ENCODE data around the gene SMOC1.
A peak's percentile ranks its signal among the peaks of the same experiment; 100 is the strongest.

The SMOC1 gene

DNA sequence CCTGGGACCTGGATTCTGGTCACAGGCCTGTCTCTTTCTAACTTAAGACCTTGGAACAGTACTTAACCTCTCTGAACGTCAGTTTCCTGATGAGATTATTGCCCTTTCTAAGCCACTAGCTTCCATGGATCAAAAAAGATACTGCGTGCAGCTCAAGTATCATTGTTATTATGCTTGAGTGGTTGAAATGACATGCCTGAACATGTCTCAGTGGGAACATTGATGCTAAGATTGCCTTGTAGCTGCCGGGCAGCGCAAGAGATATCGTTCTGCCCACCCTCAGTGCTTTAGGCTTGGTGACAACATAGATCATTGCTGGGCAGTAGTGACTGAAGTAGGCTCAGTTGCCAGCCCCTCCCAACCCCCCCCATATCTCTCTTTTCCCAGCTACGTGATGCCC lies 131.9 kb downstream of the SMOC1 start:
- no peak for DNase-seq (ENCODE audit: low spot score)

DNA sequence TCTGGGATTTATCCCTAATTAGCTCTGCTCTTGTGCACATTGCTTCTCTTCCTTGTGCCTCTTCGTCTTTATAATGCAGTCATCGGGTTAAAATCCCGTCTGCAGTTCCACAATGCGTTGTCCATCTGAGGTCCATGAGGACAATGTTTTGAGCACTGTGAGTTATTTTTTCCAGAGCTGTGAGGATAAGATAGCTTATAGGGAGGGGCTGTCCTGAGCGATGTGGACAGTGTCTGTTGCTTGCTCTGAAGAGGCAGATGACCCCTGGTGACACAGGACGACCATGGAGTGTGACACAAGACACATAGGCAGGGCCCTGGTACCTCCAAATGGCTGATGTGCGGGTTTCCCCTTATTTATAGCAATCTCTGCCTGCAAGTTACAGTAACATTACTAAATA lies 132.5 kb downstream of the SMOC1 start:
- DNase-seq (ENCODE audit: low spot score), result no peak

DNA sequence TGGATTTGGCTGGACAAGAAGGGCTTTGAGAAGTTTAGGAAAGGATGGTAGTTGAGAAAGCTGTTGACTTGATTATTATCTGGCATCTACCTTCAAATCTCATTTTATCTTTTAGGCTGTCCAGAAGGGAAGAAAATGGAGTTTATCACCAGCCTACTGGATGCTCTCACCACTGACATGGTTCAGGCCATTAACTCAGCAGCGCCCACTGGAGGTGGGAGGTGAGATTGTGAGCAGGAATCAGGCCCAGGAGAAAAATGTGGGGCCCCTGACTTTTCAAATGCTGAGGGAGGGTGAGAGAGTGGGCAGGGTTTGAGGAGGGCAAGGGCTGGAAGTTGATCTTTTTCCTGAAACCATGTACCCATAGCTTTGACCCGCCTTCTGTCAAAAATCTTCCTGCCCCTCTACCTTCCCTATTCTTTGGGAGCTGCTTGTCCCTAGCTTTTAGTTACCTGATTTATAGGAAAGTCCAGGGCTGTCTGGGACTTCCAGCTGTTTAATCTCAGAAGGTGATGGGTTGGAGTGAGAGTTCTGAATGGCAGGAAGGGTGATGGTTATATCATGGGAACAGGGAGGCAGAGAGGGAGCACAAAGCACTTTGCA lies 134.2 kb downstream of the SMOC1 start:
- DNase-seq (ENCODE audit: low spot score), result peak; percentile 46

DNA sequence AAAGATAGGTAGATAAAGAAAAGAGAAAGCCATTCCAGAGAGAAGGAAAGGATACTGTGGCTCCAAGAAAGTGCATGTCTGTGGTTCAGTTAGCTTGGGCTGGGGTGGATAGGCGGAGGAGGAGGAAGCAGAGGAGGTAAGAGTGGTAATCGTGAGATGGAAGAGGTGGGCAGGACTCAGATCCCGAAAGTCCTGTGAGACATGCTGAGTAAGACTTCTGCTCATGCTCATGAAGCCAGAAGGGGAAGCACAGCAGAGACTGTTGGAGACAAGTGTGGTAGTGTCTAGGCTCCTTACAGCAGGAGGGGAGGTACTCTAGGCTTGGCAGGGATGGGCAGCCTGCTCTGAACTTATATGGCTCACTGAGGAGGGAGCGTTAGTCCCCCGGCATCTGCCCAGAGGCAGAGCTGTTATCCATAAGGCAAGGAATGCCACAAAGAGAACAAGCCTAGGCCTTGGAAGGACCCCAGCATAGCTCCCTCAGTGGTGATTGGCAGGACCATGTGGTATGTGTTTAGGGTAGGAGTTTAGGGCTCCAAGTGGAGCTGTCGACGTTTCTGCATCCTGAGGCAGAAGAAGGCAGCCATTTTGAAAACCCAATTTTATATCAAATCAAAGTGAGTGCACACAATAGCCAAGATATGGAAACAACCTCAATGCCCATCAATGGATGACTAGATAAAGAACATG lies 135.3 kb downstream of the SMOC1 start:
- DNase-seq (ENCODE audit: low spot score), result no peak

DNA sequence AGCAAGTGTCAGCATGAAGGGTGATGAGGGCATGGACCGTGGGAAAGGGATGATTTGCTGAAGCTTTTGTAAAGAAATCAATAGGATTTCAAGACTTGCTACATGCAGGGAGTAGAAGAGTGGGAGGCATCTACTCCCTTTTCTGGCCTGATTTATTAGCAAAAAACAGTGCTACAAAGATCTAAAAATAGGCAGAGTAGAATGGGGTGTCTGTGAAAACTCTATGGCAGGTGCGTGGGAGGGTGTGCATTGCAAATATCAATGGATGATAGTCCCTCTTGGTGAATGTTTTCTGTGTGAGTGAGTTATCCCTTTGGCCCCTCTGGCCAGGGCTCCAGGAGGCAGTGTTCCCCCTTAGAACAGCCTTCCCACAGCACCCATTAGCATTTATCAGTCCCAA lies 139.0 kb downstream of the SMOC1 start:
- no peak for DNase-seq (ENCODE audit: low spot score)

DNA sequence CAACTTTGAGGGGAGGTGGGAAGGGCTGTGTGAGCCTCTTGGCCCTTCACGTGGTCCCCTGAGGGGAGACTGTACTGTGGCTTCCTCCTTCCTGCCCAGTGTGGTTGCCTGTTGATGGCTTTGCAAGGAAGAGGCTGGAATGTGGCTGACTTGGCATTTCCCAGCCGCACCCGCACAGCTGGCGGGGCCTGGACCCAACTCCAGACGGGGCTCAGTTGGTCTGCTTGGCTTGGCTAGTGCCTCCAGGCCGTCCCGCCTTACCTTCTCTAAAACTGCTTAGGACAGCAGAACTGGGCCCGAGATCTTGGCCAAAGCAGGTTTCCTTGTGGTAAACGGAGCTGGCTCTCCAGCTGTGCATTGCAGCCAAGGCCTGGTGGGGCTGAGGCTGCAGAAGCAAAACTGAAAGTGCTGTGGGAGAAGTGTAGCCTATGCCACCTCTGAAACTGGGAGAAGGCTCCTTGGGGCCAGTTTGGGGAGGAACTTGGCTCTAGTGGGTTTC lies 139.5 kb downstream of the SMOC1 start:
- DNase-seq (ENCODE audit: low spot score), result peak; percentile 38

DNA sequence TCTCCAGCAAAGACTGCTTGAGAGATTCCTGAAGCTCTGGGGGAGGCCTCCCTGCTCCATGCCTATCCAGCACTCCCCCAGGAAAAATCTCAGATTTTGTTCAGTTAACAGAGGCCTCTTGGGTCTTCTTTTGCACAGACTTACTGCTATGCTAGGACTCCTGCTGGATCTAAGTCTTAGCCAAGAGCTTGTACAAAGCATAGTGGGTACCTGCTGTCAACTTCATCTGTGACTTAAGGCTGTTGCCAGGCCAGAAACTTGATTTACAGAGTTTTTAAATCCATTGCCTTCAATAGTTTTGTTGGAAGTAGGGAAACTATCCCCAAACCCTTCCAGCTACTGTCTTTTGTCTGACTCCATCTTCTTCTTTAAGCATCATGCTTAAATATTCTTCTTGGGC lies 140.5 kb downstream of the SMOC1 start:
- DNase-seq (ENCODE audit: low spot score), result no peak

DNA sequence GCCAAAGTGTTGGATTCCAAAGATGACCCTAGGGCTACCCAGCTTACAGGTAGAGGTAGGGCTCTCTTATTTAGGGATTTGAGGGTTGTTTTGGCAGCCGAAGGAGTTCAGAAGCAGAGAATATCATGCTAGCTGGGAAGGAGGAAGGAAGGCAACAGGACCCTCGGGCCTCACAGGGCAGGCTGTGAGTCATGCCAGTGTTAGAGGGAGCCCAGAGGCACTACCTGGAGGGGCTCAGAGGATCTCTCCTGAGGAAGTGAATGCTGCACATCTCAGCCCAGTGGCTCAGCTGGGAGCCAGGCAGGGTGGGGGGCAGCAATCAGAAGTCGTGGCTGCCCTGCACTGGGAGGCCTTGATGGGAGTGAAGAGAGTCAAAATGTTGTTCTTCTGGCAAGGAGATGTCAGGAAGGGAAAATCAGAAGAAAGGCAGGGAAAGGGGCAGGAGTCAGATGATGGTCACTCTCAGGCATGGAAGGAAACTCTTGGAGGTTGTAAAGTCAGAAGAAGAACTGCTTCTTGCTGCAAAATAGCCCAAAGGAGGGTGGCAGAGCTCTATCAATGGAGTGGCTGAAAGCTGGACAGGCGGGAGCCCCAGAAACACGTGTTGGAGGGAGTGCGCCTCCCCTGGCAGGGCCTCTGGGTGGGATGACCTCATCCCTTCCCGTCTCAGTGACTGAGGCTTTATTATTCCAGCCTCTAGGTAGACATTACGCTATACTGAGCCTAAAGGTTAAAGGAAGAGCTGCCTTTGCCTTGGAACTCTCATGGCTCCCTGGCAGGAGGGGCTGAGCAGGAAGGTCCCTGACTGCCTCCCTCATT lies 141.3 kb downstream of the SMOC1 start:
- DNase-seq (ENCODE audit: low spot score), result peak; percentile 46

DNA sequence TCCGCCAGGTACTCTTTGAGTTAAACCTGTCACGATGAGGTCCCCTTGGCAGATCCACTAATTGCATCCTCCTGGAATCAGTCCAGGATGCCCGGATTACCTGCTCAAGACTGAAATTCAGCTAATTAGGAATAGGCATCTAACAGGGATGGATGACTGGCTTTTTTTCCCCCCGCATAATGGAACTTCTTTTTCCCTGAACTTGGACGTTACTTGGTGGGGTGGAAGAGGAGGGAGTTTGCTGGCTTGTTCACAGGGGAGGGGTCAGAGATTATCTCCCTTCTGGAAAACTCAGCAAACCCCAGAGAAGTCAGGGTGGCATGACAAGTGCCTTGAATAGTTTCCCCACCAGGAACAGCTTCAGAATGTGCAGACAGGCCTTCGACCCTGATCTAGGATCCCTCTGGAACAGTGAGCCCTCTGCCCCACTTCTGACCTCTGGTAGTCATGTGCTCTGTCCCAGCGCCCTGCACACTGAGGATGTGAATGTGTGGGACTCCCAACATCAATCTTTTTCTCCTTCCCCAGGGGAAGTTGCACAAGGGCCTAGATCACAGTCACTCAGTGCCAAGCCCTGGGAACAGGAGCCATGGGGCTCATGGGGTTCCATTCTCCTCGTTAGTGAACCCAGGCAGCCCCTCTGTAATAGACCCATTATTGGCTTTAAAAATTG lies 142.5 kb downstream of the SMOC1 start:
- DNase-seq (ENCODE audit: low spot score), result no peak

DNA sequence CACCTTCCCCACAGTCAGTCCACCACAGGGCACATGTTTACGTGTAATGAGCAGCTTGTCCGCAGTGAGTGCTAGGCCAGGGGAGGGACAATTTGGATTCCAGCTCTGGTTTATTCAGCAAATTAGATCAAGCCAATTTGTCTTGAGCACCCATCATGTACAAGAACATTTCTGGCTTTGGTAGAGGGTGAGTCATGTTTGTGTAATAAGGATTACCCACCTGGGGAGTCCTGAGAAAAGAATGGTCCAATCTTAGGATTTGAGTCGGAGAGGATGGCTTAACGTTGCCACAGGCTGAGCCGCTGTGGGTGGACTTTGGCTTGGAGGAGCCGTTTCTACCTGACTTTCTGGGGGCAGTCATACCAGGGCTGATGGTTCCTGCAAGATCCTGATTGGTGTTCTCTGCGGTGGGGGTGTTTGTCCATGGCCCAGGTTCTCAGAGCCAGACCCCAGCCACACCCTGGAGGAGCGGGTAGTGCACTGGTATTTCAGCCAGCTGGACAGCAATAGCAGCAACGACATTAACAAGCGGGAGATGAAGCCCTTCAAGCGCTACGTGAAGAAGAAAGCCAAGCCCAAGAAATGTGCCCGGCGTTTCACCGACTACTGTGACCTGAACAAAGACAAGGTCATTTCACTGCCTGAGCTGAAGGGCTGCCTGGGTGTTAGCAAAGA lies 143.7 kb downstream of the SMOC1 start:
- DNase-seq (ENCODE audit: low spot score), result no peak

DNA sequence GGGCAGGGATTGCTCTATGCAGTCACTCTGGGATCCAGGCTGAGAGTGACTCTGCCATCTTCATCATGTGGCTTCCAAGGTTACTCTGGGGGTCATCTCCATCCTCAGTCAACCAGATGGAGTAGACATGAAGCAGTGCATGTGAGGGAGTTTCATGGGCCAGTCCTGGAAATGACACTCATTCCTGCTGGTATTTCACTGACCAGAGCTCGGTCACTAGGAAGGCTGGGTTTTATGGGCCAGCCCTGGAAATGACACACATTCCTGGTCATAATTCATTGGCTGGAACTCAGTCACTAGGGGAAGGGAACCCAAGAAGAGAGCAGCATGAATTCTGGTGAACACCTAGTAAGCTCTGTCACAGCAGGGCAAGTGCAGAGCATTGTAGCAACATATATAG lies 144.7 kb downstream of the SMOC1 start:
- DNase-seq (ENCODE audit: low spot score), result no peak

DNA sequence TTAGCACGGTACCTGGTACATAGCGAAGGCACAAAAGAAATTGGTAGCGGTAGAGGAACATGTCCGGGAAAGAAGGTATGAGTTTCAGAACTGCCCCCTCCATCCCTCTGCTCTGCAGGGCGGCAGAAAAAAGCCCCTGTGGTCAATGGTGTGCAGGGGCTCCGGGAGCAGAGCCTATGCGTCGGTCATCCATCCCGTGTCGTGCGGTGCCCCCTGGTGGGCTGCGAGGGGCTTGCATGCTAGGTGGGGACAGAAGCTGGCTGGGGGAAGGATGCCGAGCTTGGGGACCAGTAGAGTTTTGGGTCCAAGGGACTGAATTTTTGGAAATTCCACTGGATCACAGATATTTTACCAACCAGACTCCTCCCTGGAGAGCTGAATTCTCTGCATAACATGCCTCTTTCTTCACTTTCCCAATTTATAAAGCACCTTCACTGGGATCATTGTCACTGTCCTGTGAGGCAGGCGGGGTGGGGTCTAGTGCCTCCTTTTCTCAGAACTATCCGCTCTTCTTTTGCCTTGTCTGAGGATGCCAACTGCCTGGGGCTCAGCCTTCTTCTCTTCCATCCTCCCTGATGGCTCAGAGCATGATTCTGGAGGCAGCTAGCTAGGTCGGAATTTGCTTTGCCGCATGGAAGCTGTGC lies 148.7 kb downstream of the SMOC1 start:
- DNase-seq (ENCODE audit: low spot score), result peak; percentile 66

DNA sequence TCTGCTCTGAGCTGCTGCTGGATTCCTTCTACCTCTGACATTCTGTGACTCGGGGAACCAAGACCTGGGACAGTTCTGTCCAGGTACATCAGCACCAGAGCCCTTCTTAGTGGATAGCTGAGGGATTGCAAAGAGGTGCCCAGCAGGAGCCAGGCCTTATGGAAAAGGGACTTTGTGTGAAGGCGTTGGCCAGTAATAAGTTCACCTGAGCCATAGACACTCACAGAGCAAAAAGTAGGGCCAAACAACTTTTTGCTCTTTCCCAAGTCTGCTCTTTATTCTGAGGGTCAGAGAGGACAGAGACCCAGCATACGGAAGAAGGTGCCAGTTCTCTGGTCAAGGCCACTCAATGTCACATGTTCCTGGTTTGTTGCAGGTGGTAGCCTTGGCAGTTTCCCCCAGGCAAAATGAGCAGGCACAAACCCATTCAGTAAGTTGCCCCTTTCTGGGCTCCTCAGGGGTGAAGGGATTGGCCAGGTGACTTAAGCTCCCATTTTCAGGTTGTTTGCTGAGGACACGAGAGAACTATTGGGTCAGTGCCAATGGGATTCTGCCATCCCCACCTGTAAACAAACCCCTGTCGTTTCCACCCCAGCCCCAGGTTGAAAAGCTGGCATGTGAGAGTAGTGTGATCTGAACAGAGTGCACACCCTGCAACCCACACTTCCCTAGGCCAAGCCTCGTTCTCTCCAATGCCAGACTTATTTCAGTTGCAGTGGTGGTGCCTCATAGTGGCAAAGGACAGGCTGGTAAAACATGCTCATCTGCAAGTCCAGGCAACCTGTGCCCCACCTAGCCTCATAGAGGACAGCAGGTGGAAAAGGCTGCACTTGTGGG lies 150.3 kb downstream of the SMOC1 start:
- no peak for DNase-seq (ENCODE audit: low spot score)

DNA sequence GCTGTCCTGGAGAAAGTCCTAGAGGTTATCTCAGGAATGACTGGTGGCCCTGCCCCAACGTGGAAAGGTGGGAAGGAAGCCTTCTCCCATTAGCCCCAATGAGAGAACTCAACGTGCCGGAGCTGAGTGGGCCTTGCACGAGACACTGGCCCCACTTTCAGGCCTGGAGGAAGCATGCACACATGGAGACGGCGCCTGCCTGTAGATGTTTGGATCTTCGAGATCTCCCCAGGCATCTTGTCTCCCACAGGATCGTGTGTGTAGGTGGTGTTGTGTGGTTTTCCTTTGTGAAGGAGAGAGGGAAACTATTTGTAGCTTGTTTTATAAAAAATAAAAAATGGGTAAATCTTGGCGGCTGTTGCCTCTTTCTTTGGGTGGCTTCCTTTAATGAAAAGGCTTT lies 152.8 kb downstream of the SMOC1 start:
- no peak for DNase-seq (ENCODE audit: low spot score)

DNA sequence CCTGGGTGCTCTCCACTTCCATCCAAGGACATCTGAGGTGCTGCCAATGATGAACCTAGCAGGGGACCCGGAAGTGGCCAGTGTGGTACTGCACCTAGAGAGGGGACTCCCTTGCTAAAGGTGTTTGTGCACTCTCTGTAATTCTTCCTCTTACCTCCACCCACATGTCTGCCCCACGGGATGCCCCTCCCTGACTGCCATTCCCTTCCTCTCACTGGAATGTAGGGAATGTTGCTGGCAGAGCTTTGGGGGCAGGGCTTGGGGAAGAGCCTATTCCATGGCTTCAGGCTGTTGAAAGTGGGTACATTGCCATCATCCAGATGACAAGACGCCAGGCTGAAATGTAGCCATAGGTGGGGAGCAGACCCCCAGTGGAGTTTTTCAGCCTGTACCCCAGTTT lies 153.2 kb downstream of the SMOC1 start:
- DNase-seq (ENCODE audit: low spot score), result no peak

DNA sequence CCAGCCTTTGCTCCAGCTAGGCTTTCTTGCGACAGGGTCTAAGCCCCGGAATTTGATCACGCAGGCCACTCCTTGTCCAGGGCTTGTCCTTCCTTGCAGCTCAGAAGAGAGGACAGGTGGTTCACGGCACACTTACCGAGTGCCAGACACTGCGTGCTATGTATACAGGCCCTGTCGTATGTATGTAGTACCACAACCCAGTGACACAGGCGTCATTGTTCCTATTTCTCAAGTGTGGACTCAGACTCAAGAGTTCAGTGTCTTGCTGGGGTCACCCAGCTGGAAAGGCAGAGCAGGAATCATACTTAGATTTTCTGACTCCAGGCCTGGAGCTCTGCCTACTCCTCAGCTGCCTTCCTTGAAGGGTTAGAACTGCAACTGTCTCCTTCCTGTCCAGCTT lies 153.9 kb downstream of the SMOC1 start:
- DNase-seq (ENCODE audit: low spot score), result no peak

DNA sequence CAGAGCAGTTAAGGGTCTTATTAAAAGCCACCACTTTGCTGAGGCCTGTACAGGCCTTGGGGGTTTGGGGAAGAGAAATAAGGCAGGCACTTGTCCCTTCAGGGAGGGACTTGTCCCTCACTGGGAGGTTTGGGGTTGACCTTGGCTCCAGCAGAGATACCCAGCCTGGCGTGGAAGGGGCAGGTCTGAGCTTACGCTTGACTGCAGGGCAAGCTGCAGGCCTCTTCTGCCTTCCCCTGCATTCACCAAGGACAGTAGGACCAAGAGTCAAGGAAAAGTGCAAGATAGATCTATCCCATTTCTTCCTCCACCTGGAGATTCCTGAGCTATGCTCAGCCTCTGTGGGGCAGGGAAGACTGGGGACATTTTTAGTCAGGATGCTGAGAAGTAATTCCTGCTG lies 154.3 kb downstream of the SMOC1 start:
- no peak for DNase-seq (ENCODE audit: low spot score)

DNA sequence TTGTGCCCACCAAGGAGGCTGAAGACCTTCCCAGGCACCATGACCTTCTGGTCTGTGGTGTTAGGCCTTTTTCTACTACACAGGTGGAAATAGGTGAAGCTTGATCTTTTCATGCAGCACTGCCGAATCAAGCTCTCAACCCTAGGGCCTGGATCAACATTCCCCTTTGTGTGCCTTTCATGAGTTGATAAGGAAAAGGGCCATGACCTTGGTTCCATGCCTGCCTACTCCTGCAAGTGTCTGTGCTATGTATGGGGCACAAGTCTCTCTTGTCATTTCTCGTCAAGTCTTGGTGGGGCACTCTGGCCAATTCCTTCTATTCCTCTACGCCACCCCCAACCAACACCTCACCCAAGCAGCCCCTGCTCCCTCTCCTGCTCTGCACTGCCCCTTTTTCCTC lies 155.0 kb downstream of the SMOC1 start:
- DNase-seq (ENCODE audit: low spot score), result no peak

DNA sequence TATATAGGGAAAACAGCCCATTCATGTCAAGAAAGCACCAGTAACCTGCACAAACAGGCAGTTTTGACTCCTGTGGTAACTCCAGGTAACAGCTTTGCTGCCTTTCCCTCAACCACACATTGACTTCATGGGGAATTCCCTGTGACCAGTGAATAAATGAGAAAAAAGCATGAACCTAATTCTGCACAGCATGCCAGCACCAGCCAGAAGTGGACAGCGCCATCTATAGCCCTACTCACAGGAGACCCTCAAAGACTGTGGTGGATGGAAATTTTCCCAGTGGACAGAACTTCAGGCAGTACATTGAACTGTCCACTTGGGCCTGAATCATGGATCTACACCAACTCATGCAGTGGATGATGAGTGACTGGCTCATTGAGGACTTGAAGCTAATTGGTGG lies 157.4 kb downstream of the SMOC1 start:
- no peak for DNase-seq (ENCODE audit: low spot score)

DNA sequence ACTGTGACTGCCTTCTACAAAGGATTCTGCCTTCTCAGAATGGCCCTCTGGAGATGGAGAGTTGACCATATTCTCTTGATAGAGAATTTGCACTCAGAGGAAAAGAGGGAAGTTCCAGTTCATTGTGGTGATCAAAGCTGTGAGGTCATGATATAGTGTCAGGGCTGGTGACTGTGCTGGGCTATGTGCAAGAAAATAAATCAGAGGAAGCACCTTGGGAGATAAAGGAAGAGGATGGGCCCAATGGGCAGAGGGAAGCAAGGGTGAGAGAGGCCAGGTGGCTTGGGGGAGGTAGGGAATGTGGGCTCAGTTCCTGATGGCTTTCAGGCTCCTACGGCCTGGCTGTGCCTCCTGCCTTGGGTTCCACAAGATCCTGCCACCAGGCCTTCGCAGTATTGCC lies 163.8 kb downstream of the SMOC1 start:
- DNase-seq (ENCODE audit: low spot score), result no peak

DNA sequence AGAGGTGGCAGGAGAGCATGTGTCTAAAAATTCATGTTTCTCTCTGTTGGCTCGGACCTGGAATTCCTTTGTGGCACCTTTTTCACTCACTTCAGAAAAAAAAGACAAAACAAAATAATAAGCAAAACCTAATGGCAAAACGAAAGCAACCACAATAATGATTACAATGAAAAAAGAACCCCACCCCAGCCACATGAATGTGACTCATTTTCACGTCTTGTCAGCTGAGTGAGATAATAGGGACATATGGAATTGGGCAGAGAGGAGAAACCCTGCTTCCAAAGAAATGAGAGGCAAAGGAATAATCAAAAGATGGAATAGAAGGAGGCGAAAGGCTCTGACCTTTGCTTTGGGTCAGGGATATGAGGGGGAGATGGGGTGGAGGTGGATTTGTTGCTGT lies 166.1 kb downstream of the SMOC1 start:
- no peak for DNase-seq (ENCODE audit: low spot score)
